Mammary epithelial cell (primary cell): Measurements from ENCODE around the gene MYO1H.

ENCODE experiments used
- CTCF ChIP-seq, 2 donors: IDR thresholded peaks in 1 of 2; conservative IDR thresholded peaks in 1 of 2; 2 replicates each; pipeline ENCODE4 v1.5.1; 2011 to 2012; ENCODE audit warnings: inconsistent platforms in 2 of 2, low read length in 2 of 2, mild to moderate bottlenecking in 2 of 2, control low read depth in 1 of 2, low read depth in 1 of 2; ENCODE audit not compliant: insufficient read depth in 1 of 2; ENCODE audit errors: extremely low read depth in 1 of 2
- EZH2 ChIP-seq: IDR thresholded peaks from 2 replicates; pipeline ENCODE4 v1.6.1; 2012; ENCODE audit warnings: low read length, inconsistent platforms, borderline replicate concordance

- TF ChIP-seq CTCF (conservative IDR thresholded peaks at IDR 0.05 in 1 of 2, IDR thresholded peaks at IDR 0.05 in 1 of 2; ENCODE audit: extremely low read depth in 1 of 2, insufficient read depth in 1 of 2, low read depth in 1 of 2, low read length in 2 of 2) (no peak), EZH2 (no peak)
These were observed 134.2 kb downstream of the MYO1H start for GRCh38 chr12:109481863-109482262.
